Aorta (tissue), 5 donors: ENCODE measurements around the gene CKAP4. TPM values are rescaled to one million over a fixed set of nuclear protein-coding genes. Genes with fewer than 3 reads are reported as not detected.

ENCODE experiments used
- ATAC-seq: fragments of 200-7000 bp; cut with Tn5 transposase; one replicate; pipeline ENCODE4 v1.9.1; 2022; ENCODE audit warnings: moderate library complexity; ENCODE audit not compliant: low FRiP score
- DNase-seq, 2 donors: peaks; one replicate each; pipeline ENCODE4 v3.0.0-alpha.2; 2020
- H3K27ac ChIP-seq, 2 donors: one replicate each; pipeline ENCODE4 v1.5.1; 2013; ENCODE audit warnings: low read length in 2 of 2, mild to moderate bottlenecking in 2 of 2, moderate library complexity in 2 of 2, control low read depth in 1 of 2, inconsistent platforms in 1 of 2, low read depth in 1 of 2
- H3K27me3 ChIP-seq, 2 donors: one replicate each; pipeline ENCODE4 v1.6.1; 2013; ENCODE audit warnings: control low read depth in 1 of 2, low read length in 1 of 2, mild to moderate bottlenecking in 1 of 2, moderate library complexity in 1 of 2; ENCODE audit not compliant: insufficient read depth in 2 of 2, control insufficient read depth in 1 of 2
- H3K36me3 ChIP-seq, 2 donors: one replicate each; pipeline ENCODE4 v1.6.1; 2013; ENCODE audit warnings: control low read depth in 1 of 2, low read length in 1 of 2, mild to moderate bottlenecking in 1 of 2; ENCODE audit not compliant: insufficient read depth in 2 of 2, control insufficient read depth in 1 of 2
- H3K4me1 ChIP-seq, 2 donors: one replicate each; pipeline ENCODE4 v1.6.1; 2013; ENCODE audit warnings: low read length in 2 of 2, control low read depth in 1 of 2, mild to moderate bottlenecking in 1 of 2, moderate library complexity in 1 of 2; ENCODE audit not compliant: insufficient read depth in 2 of 2, control insufficient read depth in 1 of 2
- H3K4me3 ChIP-seq, 2 donors: one replicate each; pipeline ENCODE4 v1.5.1; 2013; ENCODE audit warnings: low read length in 2 of 2, control low read depth in 1 of 2, mild to moderate bottlenecking in 1 of 2
- H3K9me3 ChIP-seq: one replicate; pipeline ENCODE4 v1.6.1; 2013; ENCODE audit warnings: mild to moderate bottlenecking, low read length; ENCODE audit not compliant: control insufficient read depth
- WGBS, 2 donors: extraction: QIAGEN DNeasy Blood & Tissue Kit; methylation state at CpG; one replicate each; pipeline ENCODE4 v1.1.7; 2013; 5-methylcytosine and 5-hydroxymethylcytosine counted together
- intact Hi-C, 2 donors: fragments of 100-400 bp; cut with DNase I; formaldehyde crosslinking; loops; one replicate each; pipeline versions ENCODE4 v1.14.2 to v1.15.0; 2022
- polyA plus RNA-seq, 2 donors: library from polyadenylated mRNA; stranded (reverse); fragments of 200-250 nt; gene quantifications; one replicate each; pipeline ENCODE4 v1.2.3, GENCODE V29; 2013
- total RNA-seq, 2 donors: library from RNA; stranded (reverse); fragmentation: NEBNext Ultra II Directional; extraction: Animal tissue kit (Norgen Biotek cat#: 25700); gene quantifications; one replicate each; pipeline ENCODE4 v1.2.1, GENCODE V29; 2021
- donor health status: healthy with polysubstance abuse.
- donor health status: Bipolar disorder and iron deficiency.
- donor health status: DM: no; HTN: no; CAD: no.
- donor health status: DM: no; HTN: no; CAD: no.
- donor health status: DM: yes; HTN: yes; CAD: no.

Gene CKAP4
- total and polyA plus RNA-seq, 4 donors = 17.2 to 69.6 (median 43.2) TPM

- H3K9me3 ChIP-seq = peaks cover 3% of the 10 kb centered on the region
- no peak for DNase-seq
- H3K4me1 ChIP-seq = no peaks in the 10 kb centered on the region
- 80 to 81% methylated on average over 6 of the region's 6 CpGs for WGBS, 2 donors
- no peak for ATAC-seq
- no peaks in the 10 kb centered on the region for H3K36me3 ChIP-seq
- intact Hi-C loops = no loop called here
- H3K4me3 ChIP-seq = no peak overlapping the region
- H3K27ac ChIP-seq = no peak overlapping the region
- H3K27me3 ChIP-seq = no peaks in the 10 kb centered on the region
Measured at GRCh38 chr12:106213662-106214061, 34.2 kb downstream of the CKAP4 start.

GRCh38 chr12:106211973-106212372 is 35.8 kb downstream of the CKAP4 start:
- WGBS, 2 donors = 61 to 65% methylated on average over 8 of the region's 8 CpGs
- DNase-seq = no peak
- Histone ChIP-seq H3K36me3 (no peaks in the 10 kb centered on the region), H3K4me1 (no peaks in the 10 kb centered on the region), H3K4me3 (no peak overlapping the region), H3K9me3 (no peaks in the 10 kb centered on the region), H3K27me3 (no peaks in the 10 kb centered on the region), H3K27ac (no peak overlapping the region)
- ATAC-seq = no peak
- intact Hi-C loops = no loop called here

GRCh38 chr12:106205208-106206069 is 42.4 kb downstream of the CKAP4 start:
- Histone ChIP-seq H3K36me3 (no peaks in the 10 kb centered on the region), H3K27ac (no peak overlapping the region), H3K4me1 (no peaks in the 10 kb centered on the region), H3K27me3 (no peaks in the 10 kb centered on the region), H3K9me3 (no peaks in the 10 kb centered on the region), H3K4me3 (no peak overlapping the region)
- ATAC-seq (no peak), DNase-seq (no peak)
- 29 to 55% methylated on average over 6 of the region's 6 CpGs for WGBS, 2 donors
- intact Hi-C loops = no loop called here

GRCh38 chr12:106204312-106204711 is 43.5 kb downstream of the CKAP4 start:
- Histone ChIP-seq H3K4me3 (no peak overlapping the region), H3K27me3 (no peaks in the 10 kb centered on the region), H3K9me3 (no peaks in the 10 kb centered on the region), H3K36me3 (no peaks in the 10 kb centered on the region), H3K4me1 (no peaks in the 10 kb centered on the region), H3K27ac (no peak overlapping the region)
- ATAC-seq (no peak), DNase-seq (no peak)
- intact Hi-C loops = no loop called here
- 63 to 94% methylated on average over 2 of the region's 2 CpGs for WGBS, 2 donors

GRCh38 chr12:106197906-106198623 is 49.8 kb downstream of the CKAP4 start:
- no peak overlapping the region for H3K4me3 ChIP-seq
- DNase-seq = no peak
- peaks cover 0 to 4% of the 10 kb centered on the region in 2 donors for H3K4me1 ChIP-seq
- no peak overlapping the region for H3K27ac ChIP-seq
- 85 to 91% methylated on average over 8 of the region's 8 CpGs for WGBS, 2 donors
- ATAC-seq = no peak
- no peaks in the 10 kb centered on the region for H3K27me3 ChIP-seq
- H3K36me3 ChIP-seq = no peaks in the 10 kb centered on the region
- H3K9me3 ChIP-seq = no peaks in the 10 kb centered on the region
- intact Hi-C loops = no loop called here

GRCh38 chr12:106195621-106196027 is 52.2 kb downstream of the CKAP4 start:
- H3K4me1 ChIP-seq = peaks cover 0 to 4% of the 10 kb centered on the region in 2 donors
- ATAC-seq = peak; percentile 85
- WGBS, 2 donors = 2 to 6% methylated on average over 5 of the region's 5 CpGs
- no peaks in the 10 kb centered on the region for H3K9me3 ChIP-seq
- no peaks in the 10 kb centered on the region for H3K27me3 ChIP-seq
- H3K27ac ChIP-seq = no peak overlapping the region
- no peak overlapping the region for H3K4me3 ChIP-seq
- DNase-seq = peak; percentile 85
- intact Hi-C loops = no loop called here
- H3K36me3 ChIP-seq = no peaks in the 10 kb centered on the region

- 98% methylated on average over 3 of the region's 3 CpGs for WGBS, 2 donors
Measured at GRCh38 chr12:106194351-106194750, 53.5 kb downstream of the CKAP4 start.

GRCh38 chr12:106193394-106194215 is 54.2 kb downstream of the CKAP4 start:
- ATAC-seq = no peak
- Histone ChIP-seq H3K27ac (no peak overlapping the region), H3K27me3 (no peaks in the 10 kb centered on the region), H3K4me1 (peaks cover 0 to 4% of the 10 kb centered on the region in 2 donors), H3K9me3 (no peaks in the 10 kb centered on the region), H3K4me3 (no peak overlapping the region), H3K36me3 (no peaks in the 10 kb centered on the region)
- 66 to 73% methylated on average over 10 of the region's 10 CpGs for WGBS, 2 donors
- intact Hi-C loops = no loop called here
- no peak for DNase-seq

More at GRCh38 chr12:106194351-106194750, 53.5 kb downstream of the CKAP4 start:
- H3K4me3 ChIP-seq = no peak overlapping the region
- ATAC-seq = no peak
- no peaks in the 10 kb centered on the region for H3K36me3 ChIP-seq
- no peak overlapping the region for H3K27ac ChIP-seq
- H3K9me3 ChIP-seq = no peaks in the 10 kb centered on the region
- no peaks in the 10 kb centered on the region for H3K27me3 ChIP-seq
- no peak for DNase-seq
- H3K4me1 ChIP-seq = peaks cover 0 to 4% of the 10 kb centered on the region in 2 donors
- intact Hi-C loops = no loop called here
